Neuronal stem cell (in vitro differentiated cells): ENCODE measurements around the gene PTPN3.
A peak's percentile ranks its signal among the peaks of the same experiment; 100 is the strongest.

Experiments
- DNase-seq: peaks from one replicate; pipeline ENCODE4 v3.0.0-alpha.2; 2013; ENCODE audit warnings: low spot score
- H2AFZ ChIP-seq: one replicate; pipeline ENCODE4 v1.6.1; 2013; ENCODE audit warnings: mild to moderate bottlenecking, low read length, inconsistent platforms
- H2AK5ac ChIP-seq: 2 replicates; pipeline ENCODE4 v1.6.1; 2013; ENCODE audit warnings: low read depth, mild to moderate bottlenecking, inconsistent platforms, low read length, moderate library complexity, mixed read lengths
- H2BK120ac ChIP-seq: 2 replicates; pipeline ENCODE4 v1.6.1; 2013; ENCODE audit warnings: low read depth, mild to moderate bottlenecking, inconsistent platforms, low read length, moderate library complexity, mixed read lengths
- H2BK12ac ChIP-seq: one replicate; pipeline ENCODE4 v1.6.1; 2013; ENCODE audit warnings: low read length, inconsistent platforms
- H2BK15ac ChIP-seq: 2 replicates; pipeline ENCODE4 v1.6.1; 2013; ENCODE audit warnings: mild to moderate bottlenecking, low read length, inconsistent platforms, mixed read lengths
- H2BK5ac ChIP-seq: one replicate; pipeline ENCODE4 v1.6.1; 2013; ENCODE audit warnings: inconsistent platforms, mild to moderate bottlenecking, low read length, moderate library complexity
- H3K14ac ChIP-seq: one replicate; pipeline ENCODE4 v1.6.1; 2013; ENCODE audit warnings: low read length, inconsistent platforms
- H3K18ac ChIP-seq: 2 replicates; pipeline ENCODE4 v1.6.1; 2013; ENCODE audit warnings: low read length, inconsistent platforms
- H3K23ac ChIP-seq: 2 replicates; pipeline ENCODE4 v1.6.1; 2013; ENCODE audit warnings: low read depth, mild to moderate bottlenecking, mixed read lengths, low read length, inconsistent platforms; ENCODE audit not compliant: poor library complexity
- H3K27ac ChIP-seq: replicated peaks from 3 replicates; pipeline ENCODE4 v1.5.1; 2013; ENCODE audit warnings: low read length, inconsistent platforms
- H3K27me3 ChIP-seq, 3 experiments: 2 replicates each; pipeline ENCODE4 v1.6.1; 2013; ENCODE audit warnings: low read length in 3 of 3, mild to moderate bottlenecking in 2 of 3, inconsistent platforms in 1 of 3, low read depth in 1 of 3, mixed read lengths in 1 of 3, moderate library complexity in 1 of 3; ENCODE audit not compliant: control insufficient read depth in 3 of 3, insufficient read depth in 3 of 3
- H3K36me3 ChIP-seq, 2 donors: replicated peaks in 1 of 2; 2 replicates each; pipeline ENCODE4 v1.6.1; 2013; ENCODE audit warnings: low read length in 2 of 2; ENCODE audit not compliant: control insufficient read depth in 2 of 2, insufficient read depth in 2 of 2
- H3K4ac ChIP-seq: 2 replicates; pipeline ENCODE4 v1.6.1; 2013; ENCODE audit warnings: inconsistent platforms, mild to moderate bottlenecking, low read length, moderate library complexity
- H3K4me1 ChIP-seq, 2 donors: 1 replicate in 1 of 2; 2 replicates in 1 of 2; pipeline ENCODE4 v1.6.1; 2013; ENCODE audit warnings: low read length in 2 of 2, low read depth in 1 of 2; ENCODE audit not compliant: control insufficient read depth in 2 of 2, insufficient read depth in 1 of 2
- H3K4me2 ChIP-seq: one replicate; pipeline ENCODE4 v1.6.1; 2013; ENCODE audit warnings: mild to moderate bottlenecking, low read length, inconsistent platforms; ENCODE audit not compliant: insufficient read depth, poor library complexity, severe bottlenecking
- H3K4me3 ChIP-seq, 2 donors: 2 replicates each; pipeline ENCODE4 v1.5.1; 2013; ENCODE audit warnings: low read length in 2 of 2, mild to moderate bottlenecking in 2 of 2, inconsistent platforms in 1 of 2, moderate library complexity in 1 of 2
- H3K79me1 ChIP-seq: one replicate; pipeline ENCODE4 v1.6.1; 2013; ENCODE audit warnings: low read depth, mild to moderate bottlenecking, inconsistent platforms, low read length, moderate library complexity
- H3K9ac ChIP-seq: one replicate; pipeline ENCODE4 v1.6.1; 2013; ENCODE audit warnings: mild to moderate bottlenecking, low read depth, low read length, inconsistent platforms; ENCODE audit not compliant: poor library complexity
- H3K9me3 ChIP-seq, 2 donors: replicated peaks in 1 of 2; 2 replicates each; pipeline versions ENCODE3 to v1.6.1; 2013; ENCODE audit warnings: low read length in 2 of 2, mild to moderate bottlenecking in 2 of 2, inconsistent platforms in 1 of 2, low read depth in 1 of 2, mixed read lengths in 1 of 2, moderate library complexity in 1 of 2; ENCODE audit not compliant: control insufficient read depth in 2 of 2, insufficient read depth in 1 of 2
- H4K8ac ChIP-seq: one replicate; pipeline ENCODE4 v1.6.1; 2013; ENCODE audit warnings: low read depth, mild to moderate bottlenecking, inconsistent platforms, low read length, moderate library complexity
- H4K91ac ChIP-seq: one replicate; pipeline ENCODE4 v1.6.1; 2013; ENCODE audit warnings: low read length, low read depth, mild to moderate bottlenecking, inconsistent platforms; ENCODE audit not compliant: poor library complexity
- WGBS, 2 donors: extraction: QIAGEN DNeasy Blood & Tissue Kit; methylation state at CpG; one replicate each; pipeline ENCODE4 v1.1.7; 2013; ENCODE audit warnings: missing lambda C conversion rate in 2 of 2, mixed read lengths in 1 of 2; ENCODE audit not compliant: insufficient read length in 2 of 2, insufficient replicate concordance in 1 of 2; ENCODE audit errors: extremely low coverage in 2 of 2; 5-methylcytosine and 5-hydroxymethylcytosine counted together

Gene PTPN3

GRCh38 chr9:109450346-109450745 is 47.8 kb downstream of the PTPN3 start:
- Histone ChIP-seq H3K27me3 (no peaks in the 10 kb centered on the region), H2BK5ac (no peak overlapping the region), H2BK12ac (no peak overlapping the region), H3K9me3 (no peaks in the 10 kb centered on the region), H3K18ac (no peak overlapping the region), H3K4me2 (no peak overlapping the region), H3K36me3 (no peaks in the 10 kb centered on the region), H3K14ac (no peak overlapping the region), H3K9ac (no peak overlapping the region), H3K23ac (no peak overlapping the region), H2BK15ac (no peak overlapping the region), H3K4ac (no peak overlapping the region), H3K4me3 (no peak overlapping the region), H3K79me1 (no peaks in the 10 kb centered on the region), H2AK5ac (no peak overlapping the region), H4K8ac (no peak overlapping the region), H2AFZ (no peak overlapping the region), H3K27ac (no peak overlapping the region), H4K91ac (no peak overlapping the region), H2BK120ac (no peak overlapping the region), H3K4me1 (peaks cover 6 to 10% of the 10 kb centered on the region in 2 donors)
- WGBS, 2 donors, result no CpG with 5 or more reads among the region's 3 CpGs
- no peak for DNase-seq

GRCh38 chr9:109449036-109449798 is 48.9 kb downstream of the PTPN3 start:
- Histone ChIP-seq H3K4me1 (peaks cover 6 to 10% of the 10 kb centered on the region in 2 donors), H2AFZ (peak overlapping the region; percentile 78), H2BK15ac (no peak overlapping the region), H3K9ac (no peak overlapping the region), H2AK5ac (no peak overlapping the region), H2BK120ac (no peak overlapping the region), H2BK12ac (peak overlapping the region; percentile 49), H2BK5ac (no peak overlapping the region), H3K4ac (no peak overlapping the region), H3K18ac (peak overlapping the region; percentile 17), H3K27me3 (no peaks in the 10 kb centered on the region), H3K27ac (no peak overlapping the region), H3K9me3 (no peaks in the 10 kb centered on the region), H3K23ac (no peak overlapping the region), H4K8ac (no peak overlapping the region), H3K79me1 (no peaks in the 10 kb centered on the region), H3K4me2 (no peak overlapping the region), H4K91ac (no peak overlapping the region), H3K4me3 (no peak overlapping the region), H3K14ac (no peak overlapping the region), H3K36me3 (no peaks in the 10 kb centered on the region)
- WGBS, 2 donors, result no CpG with 5 or more reads among the region's 12 CpGs
- DNase-seq, result no peak

GRCh38 chr9:109448223-109448622 is 49.9 kb downstream of the PTPN3 start:
- no peaks in the 10 kb centered on the region for H3K36me3 ChIP-seq
- no peak overlapping the region for H2BK5ac ChIP-seq
- WGBS, 2 donors, result no CpG with 5 or more reads among the region's 3 CpGs
- no peak overlapping the region for H3K9ac ChIP-seq
- H2AK5ac ChIP-seq, result no peak overlapping the region
- no peak overlapping the region for H3K23ac ChIP-seq
- no peak for DNase-seq
- H3K4me1 ChIP-seq, result peaks cover 6 to 10% of the 10 kb centered on the region in 2 donors
- H2BK12ac ChIP-seq, result no peak overlapping the region
- no peak overlapping the region for H4K8ac ChIP-seq
- no peak overlapping the region for H3K4ac ChIP-seq
- no peak overlapping the region for H3K4me3 ChIP-seq
- no peak overlapping the region for H3K4me2 ChIP-seq
- no peaks in the 10 kb centered on the region for H3K79me1 ChIP-seq
- H4K91ac ChIP-seq, result no peak overlapping the region
- no peak overlapping the region for H3K18ac ChIP-seq
- H3K27ac ChIP-seq, result no peak overlapping the region
- no peak overlapping the region for H2AFZ ChIP-seq
- no peaks in the 10 kb centered on the region for H3K9me3 ChIP-seq
- H3K27me3 ChIP-seq, result no peaks in the 10 kb centered on the region
- H2BK15ac ChIP-seq, result no peak overlapping the region
- no peak overlapping the region for H2BK120ac ChIP-seq
- H3K14ac ChIP-seq, result no peak overlapping the region

GRCh38 chr9:109447329-109448076 is 50.6 kb downstream of the PTPN3 start:
- no peaks in the 10 kb centered on the region for H3K9me3 ChIP-seq
- no peak overlapping the region for H3K4me3 ChIP-seq
- H2BK15ac ChIP-seq, result no peak overlapping the region
- no peaks in the 10 kb centered on the region for H3K36me3 ChIP-seq
- H2AK5ac ChIP-seq, result no peak overlapping the region
- no peak overlapping the region for H2BK12ac ChIP-seq
- H3K79me1 ChIP-seq, result no peaks in the 10 kb centered on the region
- H3K4ac ChIP-seq, result no peak overlapping the region
- H3K23ac ChIP-seq, result no peak overlapping the region
- H3K4me1 ChIP-seq, result peaks cover 6 to 10% of the 10 kb centered on the region in 2 donors
- DNase-seq, result no peak
- no peak overlapping the region for H3K27ac ChIP-seq
- no peak overlapping the region for H3K14ac ChIP-seq
- no peak overlapping the region for H2AFZ ChIP-seq
- no peak overlapping the region for H2BK5ac ChIP-seq
- no peak overlapping the region for H3K9ac ChIP-seq
- H4K8ac ChIP-seq, result no peak overlapping the region
- no peak overlapping the region for H4K91ac ChIP-seq
- H3K4me2 ChIP-seq, result no peak overlapping the region
- no CpG with 5 or more reads among the region's 6 CpGs for WGBS, 2 donors
- H2BK120ac ChIP-seq, result no peak overlapping the region
- H3K27me3 ChIP-seq, result no peaks in the 10 kb centered on the region
- H3K18ac ChIP-seq, result no peak overlapping the region
